Measurements from ENCODE around the gene TADA2B. TPM values are rescaled to one million over a fixed set of nuclear protein-coding genes. Genes with fewer than 3 reads are reported as not detected.

TADA2B gene
- total and polyA plus RNA-seq, 10 of the 15 experiments (the other 5 are each of a cell fraction or from before 2014, with no cell fraction given), result 0.66 to 12.0 (median 5.6) TPM

- in situ Hi-C loops (cut with MboI), result no loop called here
- ChIA-PET RAD21 (ENCODE audit: unreplicated experiment) (interaction anchor here (1.8 kb wide), 1 partner anchor 33 kb away, joined by 4 read pairs; no protein-coding TSS in a partner anchor), SMC1A (ENCODE audit: uncharacterized antibody, unreplicated experiment) (interaction anchor here (0.9 to 1.1 kb wide), 2 partner anchors 88 to 221 kb away, joined by 3 read pairs; no protein-coding TSS in a partner anchor), CTCF (interaction anchor here (0.5 to 4.4 kb wide), 16 partner anchors 10 to 427 kb away, joined by 3 to 24 read pairs (median 4); no protein-coding TSS in a partner anchor), POLR2A (interaction anchor here (0.8 to 1.2 kb wide), 2 partner anchors 34 to 58 kb away, joined by 3 to 5 read pairs; partner anchors contain the start of genes GRPEL1 and TADA2B)
- H3K9me3 ChIP-seq (replicated peaks; ENCODE audit: control insufficient read depth, insufficient read depth, low read length), result no peaks in the 10 kb centered on the region
- H3K9ac ChIP-seq (ENCODE audit: control insufficient read depth, insufficient read depth, low read length), result no peak overlapping the region
- ATAC-seq (peak; percentile 90), FAIRE-seq (peak; percentile 65), DNase-seq (ENCODE audit: low read depth, low spot score) (no peak)
- H3K4me1 ChIP-seq (ENCODE audit: control insufficient read depth, insufficient read depth, low read length), result peaks cover 7% of the 10 kb centered on the region
- H3K4me3 ChIP-seq, result peak overlapping the region; percentile 78
- H2AFZ ChIP-seq (ENCODE audit: control insufficient read depth, low read depth, low read length), result peak overlapping the region; percentile 77
- H3K79me2 ChIP-seq (ENCODE audit: control insufficient read depth, insufficient read depth, low read length), result no peaks in the 10 kb centered on the region
- no peak overlapping the region for H3K27ac ChIP-seq (ENCODE audit: control insufficient read depth, insufficient read depth)
- H3K36me3 ChIP-seq (ENCODE audit: control insufficient read depth in 2 of 2, insufficient read depth in 2 of 2, low read length in 1 of 2), result no peaks in the 10 kb centered on the region
- intact Hi-C loops (cut with micrococcal nuclease; ENCODE audit: unreplicated experiment), result no loop called here
- peak overlapping the region; percentile 98 for H3K4me2 ChIP-seq (ENCODE audit: control insufficient read depth, insufficient read depth)
- WGBS (ENCODE audit: insufficient coverage, insufficient replicate concordance, low lambda C conversion rate, missing lambda C conversion rate), result 27% methylated on average over 22 of the region's 24 CpGs
- no peaks in the 10 kb centered on the region for H4K20me1 ChIP-seq (ENCODE audit: control insufficient read depth, insufficient read depth)
- BruUV-seq (replicated peaks), result no TSS peak
- H3K27me3 ChIP-seq (replicated peaks in 1 of 2; ENCODE audit: control insufficient read depth in 2 of 2, insufficient read depth in 2 of 2, low read length in 1 of 2), result peaks cover 3% of the 10 kb centered on the region in 2 experiments; a peak in 2 of 4 replicates
- TF ChIP-seq PBX3 (IDR thresholded peaks at IDR 0.05; ENCODE audit: insufficient replicate concordance, low read depth, low read length), result no peak
- peak in 1 of 2 experiments; percentile 37; a peak in 1 of 4 replicates for TF ChIP-seq IKZF2 (IDR thresholded peaks at IDR 0.05)
- TF ChIP-seq CBFB (IDR thresholded peaks at IDR 0.05; ENCODE audit: low read depth), result peak; percentile 85
- TF ChIP-seq REST (IDR thresholded peaks at IDR 0.05; ENCODE audit: low read depth, low read length), result peak; percentile 50; the same call in 1 of the 2 replicates
- peak; percentile 57; the same call in 1 of the 2 replicates for TF ChIP-seq SPI1 (IDR thresholded peaks at IDR 0.05; ENCODE audit: borderline replicate concordance, insufficient read depth, low read depth, low read length)
- TF ChIP-seq EED (IDR thresholded peaks at IDR 0.05; ENCODE audit: low read depth), result peak; percentile 59; the same call in 1 of the 2 replicates
- peak in 1 of 2 experiments; percentile 47; a peak in 2 of 4 replicates for TF ChIP-seq BHLHE40 (IDR thresholded peaks at IDR 0.05; ENCODE audit: borderline replicate concordance in 1 of 2, low read depth in 2 of 2, low read length in 1 of 2)
- TF ChIP-seq IKZF1 (conservative IDR thresholded peaks at IDR 0.05), result peak; percentile 66
- TF ChIP-seq CTCF (IDR thresholded peaks at IDR 0.05 in 2 of 3, conservative IDR thresholded peaks at IDR 0.05 in 1 of 3; ENCODE audit: control insufficient read depth in 2 of 3, extremely low read depth in 1 of 3, insufficient read depth in 1 of 3, low read depth in 3 of 3, low read length in 3 of 3), result peak; percentile 60 to 86 (median 72)
- no peak for TF ChIP-seq BMI1 (IDR thresholded peaks at IDR 0.05; ENCODE audit: borderline replicate concordance)
- peak; percentile 91 for TF ChIP-seq RUNX3 (IDR thresholded peaks at IDR 0.05; ENCODE audit: low read length)
- TF ChIP-seq NBN (IDR thresholded peaks at IDR 0.05), result 0 out of 2 replicates have a peak, but pooled peaks have one; percentile 28
- TF ChIP-seq RELB (IDR thresholded peaks at IDR 0.05; ENCODE audit: low read depth), result 0 out of 2 replicates have a peak, but pooled peaks have one; percentile 13
- no peak for TF ChIP-seq POLR2A (IDR thresholded peaks at IDR 0.05; ENCODE audit: low read depth, low read length)
Measured at GRCh38 chr4:7101692-7102515, 58.7 kb downstream of the TADA2B start.

Measured in GM12878 (cell line).